Neural progenitor cell (in vitro differentiated cells): Measurements from ENCODE around the gene TBL1X. TPM values are rescaled to one million over a fixed set of nuclear protein-coding genes. Genes with fewer than 3 reads are reported as not detected.

ENCODE experiments used
- DNase-seq: peaks from one replicate; pipeline ENCODE4 v3.0.0-alpha.2; 2016; ENCODE audit warnings: low spot score
- H2AFZ ChIP-seq: fragments of 200-600 bp; sonication (generic); replicated peaks from 2 replicates; pipeline ENCODE4 v1.6.1; 2016; ENCODE audit warnings: antibody characterized with exemption
- H3F3A ChIP-seq: fragments of 200-600 bp; sonication (generic); 2 replicates; pipeline ENCODE4 v1.6.1; 2016; ENCODE audit warnings: antibody characterized with exemption, low read depth
- H3K27ac ChIP-seq: fragments of 200-600 bp; sonication (generic); 2 replicates; pipeline ENCODE4 v1.5.1; 2016; ENCODE audit warnings: mild to moderate bottlenecking
- H3K27me3 ChIP-seq: fragments of 200-600 bp; sonication (generic); 2 replicates; pipeline ENCODE4 v1.6.1; 2016; ENCODE audit warnings: mild to moderate bottlenecking, moderate library complexity
- H3K36me3 ChIP-seq: fragments of 200-600 bp; sonication (generic); 2 replicates; pipeline ENCODE4 v1.5.1; 2016
- H3K4me1 ChIP-seq: fragments of 200-600 bp; sonication (generic); 2 replicates; pipeline ENCODE4 v1.6.1; 2016; ENCODE audit warnings: mixed run types
- H3K4me2 ChIP-seq: fragments of 200-600 bp; sonication (generic); 2 replicates; pipeline ENCODE4 v1.6.1; 2016
- H3K4me3 ChIP-seq: fragments of 200-600 bp; sonication (generic); 2 replicates; pipeline ENCODE4 v1.5.1; 2016
- H3K79me2 ChIP-seq: fragments of 200-600 bp; sonication (generic); 2 replicates; pipeline ENCODE4 v1.6.1; 2016; ENCODE audit warnings: low read depth
- H3K9ac ChIP-seq: fragments of 200-600 bp; sonication (generic); 2 replicates; pipeline ENCODE4 v1.6.1; 2016
- H3K9me3 ChIP-seq: fragments of 200-600 bp; sonication (generic); 2 replicates; pipeline ENCODE4 v1.5.1; 2016; ENCODE audit warnings: low read depth
- H4K20me1 ChIP-seq: fragments of 200-600 bp; sonication (generic); 2 replicates; pipeline ENCODE4 v1.6.1; 2016; ENCODE audit warnings: low read depth
- H3K27ac Mint-ChIP-seq: 3 replicates; pipeline ENCODE4 v1.8.0; 2021; ENCODE audit warnings: mixed read lengths
- H3K27me3 Mint-ChIP-seq: 2 replicates; pipeline ENCODE4 v1.8.0; 2022; ENCODE audit warnings: low read depth, mild to moderate bottlenecking, inconsistent platforms, moderate library complexity, mixed read lengths; ENCODE audit not compliant: insufficient read depth
- H3K36me3 Mint-ChIP-seq: 3 replicates; pipeline ENCODE4 v1.8.0; 2021; ENCODE audit warnings: mixed read lengths
- H3K4me1 Mint-ChIP-seq: 3 replicates; pipeline ENCODE4 v1.8.0; 2021; ENCODE audit warnings: mixed read lengths
- H3K4me3 Mint-ChIP-seq: 3 replicates; pipeline ENCODE4 v1.8.0; 2021; ENCODE audit warnings: mild to moderate bottlenecking, moderate library complexity, mixed read lengths
- H3K9me3 Mint-ChIP-seq: 3 replicates; pipeline ENCODE4 v1.8.0; 2020; ENCODE audit warnings: mixed read lengths
- CTCF ChIP-seq: fragments of 200-600 bp; sonication (generic); IDR thresholded peaks from 2 replicates; pipeline ENCODE4 v1.5.1; 2017; ENCODE audit warnings: antibody characterized with exemption, mild to moderate bottlenecking
- EZH2 ChIP-seq: fragments of 200-600 bp; sonication (generic); IDR thresholded peaks from 2 replicates; pipeline ENCODE4 v1.6.1; 2017; ENCODE audit warnings: antibody characterized with exemption, mild to moderate bottlenecking, moderate library complexity
- EZH2phosphoT487 ChIP-seq: fragments of 200-600 bp; sonication (generic); IDR thresholded peaks from 2 replicates; pipeline ENCODE4 v1.6.1; 2017; ENCODE audit warnings: antibody characterized with exemption
- total RNA-seq: library from RNA; depleted of rRNA; stranded (reverse); fragments of >200 nt; gene quantifications from 2 replicates; pipeline ENCODE4 v1.2.3, GENCODE V29; 2015; ENCODE audit warnings: low replicate concordance

Gene TBL1X
- total RNA-seq, 1 donor from 2014 or later = 35.7 TPM

GRCh38 chrX:9606971-9607370, 142.1 kb downstream of the TBL1X start:
- Mint-ChIP-seq H3K27ac (no peak overlapping the region), H3K9me3 (no peaks in the 10 kb centered on the region), H3K4me1 (peaks cover 33% of the 10 kb centered on the region), H3K27me3 (peaks cover 2% of the 10 kb centered on the region), H3K36me3 (peaks cover 10% of the 10 kb centered on the region), H3K4me3 (no peak overlapping the region)
- no peaks in the 10 kb centered on the region for H3K9me3 ChIP-seq
- TF ChIP-seq EZH2 (no peak), EZH2phosphoT487 (no peak), CTCF (no peak)
- no peaks in the 10 kb centered on the region for H3K36me3 ChIP-seq
- H3K9ac ChIP-seq = no peak overlapping the region
- peaks cover 40% of the 10 kb centered on the region for H4K20me1 ChIP-seq
- no peak overlapping the region for H2AFZ ChIP-seq
- no peaks in the 10 kb centered on the region for H3K27me3 ChIP-seq
- H3K4me1 ChIP-seq = peaks cover 10% of the 10 kb centered on the region
- no peak overlapping the region for H3K4me3 ChIP-seq
- no peak overlapping the region for H3K27ac ChIP-seq
- H3K79me2 ChIP-seq = peaks cover 19% of the 10 kb centered on the region
- DNase-seq = no peak
- H3F3A ChIP-seq = peaks cover 3% of the 10 kb centered on the region
- no peak overlapping the region for H3K4me2 ChIP-seq

GRCh38 chrX:9609499-9609898, 144.6 kb downstream of the TBL1X start:
- H3K9me3 Mint-ChIP-seq = no peaks in the 10 kb centered on the region
- Histone ChIP-seq H3K79me2 (peaks cover 24% of the 10 kb centered on the region), H3K36me3 (no peaks in the 10 kb centered on the region), H3K4me3 (no peak overlapping the region), H2AFZ (no peak overlapping the region), H3K27ac (no peak overlapping the region), H3K4me1 (peaks cover 10% of the 10 kb centered on the region), H3K9me3 (no peaks in the 10 kb centered on the region), H3F3A (peaks cover 3% of the 10 kb centered on the region), H3K9ac (no peak overlapping the region), H3K27me3 (no peaks in the 10 kb centered on the region), H4K20me1 (peaks cover 43% of the 10 kb centered on the region), H3K4me2 (no peak overlapping the region)
- H3K27ac Mint-ChIP-seq = no peak overlapping the region
- no peaks in the 10 kb centered on the region for H3K27me3 Mint-ChIP-seq
- peaks cover 30% of the 10 kb centered on the region for H3K4me1 Mint-ChIP-seq
- TF ChIP-seq EZH2 (no peak), EZH2phosphoT487 (no peak), CTCF (no peak)
- no peak for DNase-seq
- H3K36me3 Mint-ChIP-seq = peaks cover 3% of the 10 kb centered on the region
- H3K4me3 Mint-ChIP-seq = no peak overlapping the region

- TF ChIP-seq EZH2 (no peak), EZH2phosphoT487 (no peak), CTCF (no peak)
- Histone ChIP-seq H2AFZ (no peak overlapping the region), H4K20me1 (peaks cover 43% of the 10 kb centered on the region), H3K9me3 (no peaks in the 10 kb centered on the region), H3K79me2 (peaks cover 25% of the 10 kb centered on the region), H3K4me2 (no peak overlapping the region), H3K4me1 (peaks cover 10% of the 10 kb centered on the region), H3K4me3 (no peak overlapping the region), H3K9ac (no peak overlapping the region), H3K27me3 (no peaks in the 10 kb centered on the region), H3K36me3 (no peaks in the 10 kb centered on the region), H3F3A (peaks cover 3% of the 10 kb centered on the region), H3K27ac (no peak overlapping the region)
- Mint-ChIP-seq H3K27me3 (no peaks in the 10 kb centered on the region), H3K4me3 (no peak overlapping the region), H3K36me3 (peaks cover 3% of the 10 kb centered on the region), H3K4me1 (peaks cover 30% of the 10 kb centered on the region), H3K9me3 (no peaks in the 10 kb centered on the region), H3K27ac (no peak overlapping the region)
- no peak for DNase-seq
These were observed 145.1 kb downstream of the TBL1X start for GRCh38 chrX:9609987-9610386.
